ENCODE results near the gene BAHCC1.

Gene BAHCC1

DNA sequence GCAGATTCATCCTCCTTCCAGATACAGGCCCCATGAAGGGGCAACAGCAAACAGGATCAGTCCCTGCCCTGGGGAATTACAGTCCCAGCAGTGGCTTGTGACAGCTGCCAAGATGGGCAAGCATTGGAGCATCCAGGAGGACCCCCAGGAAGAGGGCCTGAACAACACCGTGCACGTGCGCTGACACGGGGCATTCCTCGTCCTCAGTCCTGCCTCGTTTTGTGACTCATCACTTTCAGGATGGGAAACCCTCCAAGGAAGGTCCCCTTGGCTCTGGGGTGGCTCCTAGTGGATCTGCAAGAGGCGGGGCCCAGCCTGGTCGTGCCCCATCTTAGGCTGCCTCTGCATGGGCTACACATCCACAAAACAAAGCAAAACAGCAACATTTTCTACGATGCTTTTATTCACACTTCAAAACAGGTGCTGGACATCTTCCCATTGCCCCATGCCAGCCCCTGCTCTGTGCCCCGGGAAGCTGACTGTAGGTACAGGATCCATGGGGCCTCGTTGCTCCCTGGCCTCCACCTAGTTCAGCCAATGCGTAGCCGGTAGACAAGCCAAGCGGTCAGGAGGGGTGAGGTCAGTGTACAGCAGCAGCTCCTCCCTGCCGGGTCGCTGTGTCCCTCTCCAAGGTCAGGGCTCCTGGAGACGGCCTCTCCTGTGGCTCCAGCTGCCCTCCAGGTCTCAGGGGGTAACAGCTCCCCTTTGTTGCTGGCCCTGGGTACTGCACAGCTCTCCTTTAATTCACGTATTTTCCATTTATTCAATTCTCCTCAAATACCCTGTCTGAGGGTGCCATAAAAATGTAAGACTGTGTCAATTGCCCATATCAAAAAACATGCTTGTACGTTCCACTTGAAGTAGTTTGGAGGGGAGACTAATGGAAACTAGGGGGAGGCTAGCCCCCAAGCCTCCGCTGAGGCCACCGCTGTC lies 85.1 kb downstream of the BAHCC1 start:
- no peak for DNase-seq (ENCODE audit: low spot score)

DNA sequence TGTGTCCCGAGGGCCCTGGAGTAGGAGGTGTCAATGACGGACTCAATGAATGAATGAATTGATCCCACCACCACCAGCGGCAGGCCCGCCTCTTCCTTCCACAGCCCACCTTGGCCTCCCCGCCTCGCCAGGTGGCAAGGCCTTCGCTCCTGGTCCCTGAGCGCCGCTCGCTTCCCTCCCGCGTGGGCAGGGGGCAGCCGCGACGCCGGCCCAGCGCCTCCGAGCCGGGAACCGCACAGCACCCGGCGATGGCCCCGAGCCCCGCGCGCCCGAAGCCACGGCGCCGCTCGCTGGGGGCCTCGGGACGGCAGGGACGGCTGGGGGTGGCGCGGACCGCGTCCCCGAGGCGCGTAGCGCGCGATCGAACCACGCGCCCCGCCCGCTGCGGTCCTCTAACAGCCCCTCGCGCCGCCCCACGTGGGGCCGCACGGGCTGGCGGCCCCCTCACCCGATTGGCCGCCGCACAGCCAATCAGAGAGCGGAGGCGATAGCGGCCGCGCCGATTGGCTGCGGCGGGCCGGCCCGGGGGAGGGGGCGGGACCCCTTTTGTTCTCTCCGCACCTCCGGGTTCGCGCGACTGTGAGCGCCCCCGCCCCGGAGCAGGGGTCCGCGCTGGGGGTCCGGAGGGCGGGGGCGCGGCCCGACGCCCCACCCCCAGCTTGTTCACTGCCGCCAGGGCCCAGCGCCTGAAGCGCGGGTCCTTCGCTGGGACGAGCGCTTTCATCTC lies 86.0 kb downstream of the BAHCC1 start:
- no peak for DNase-seq (ENCODE audit: low spot score)

DNA sequence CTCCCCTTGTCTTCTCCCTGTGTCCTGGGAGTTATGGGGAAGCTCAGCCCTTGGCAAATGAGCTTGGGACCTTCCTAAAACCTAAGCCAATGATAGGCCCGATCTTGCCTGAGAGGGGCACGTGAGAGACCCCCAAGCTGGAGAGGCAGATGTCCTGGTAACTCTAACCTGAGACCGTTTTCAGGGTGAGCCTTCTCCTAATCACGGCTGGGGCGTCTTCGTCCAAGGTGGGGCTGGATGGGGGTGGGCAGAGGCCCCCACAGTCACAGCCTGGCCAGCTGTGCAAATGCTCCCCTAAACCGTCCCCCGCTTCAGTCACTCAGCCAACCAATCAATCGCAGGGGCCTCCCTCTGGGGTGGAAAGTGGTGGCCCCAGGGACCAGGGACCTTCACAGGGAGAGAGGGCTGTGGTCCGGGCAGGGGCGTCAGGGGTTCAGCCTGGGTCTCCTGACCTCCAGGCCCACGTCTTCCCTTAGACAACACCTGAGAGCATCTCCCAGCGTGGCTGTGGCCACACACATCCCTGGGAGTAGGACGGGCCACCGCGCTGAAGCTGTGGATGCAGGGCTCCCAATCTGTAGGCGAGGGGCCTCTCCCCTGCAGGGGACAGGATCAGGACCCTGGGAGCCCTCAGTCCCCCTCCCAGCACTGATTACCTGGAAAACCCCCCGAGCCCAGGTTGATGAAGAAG lies 86.7 kb downstream of the BAHCC1 start:
- DNase-seq (ENCODE audit: low spot score), result no peak

DNA sequence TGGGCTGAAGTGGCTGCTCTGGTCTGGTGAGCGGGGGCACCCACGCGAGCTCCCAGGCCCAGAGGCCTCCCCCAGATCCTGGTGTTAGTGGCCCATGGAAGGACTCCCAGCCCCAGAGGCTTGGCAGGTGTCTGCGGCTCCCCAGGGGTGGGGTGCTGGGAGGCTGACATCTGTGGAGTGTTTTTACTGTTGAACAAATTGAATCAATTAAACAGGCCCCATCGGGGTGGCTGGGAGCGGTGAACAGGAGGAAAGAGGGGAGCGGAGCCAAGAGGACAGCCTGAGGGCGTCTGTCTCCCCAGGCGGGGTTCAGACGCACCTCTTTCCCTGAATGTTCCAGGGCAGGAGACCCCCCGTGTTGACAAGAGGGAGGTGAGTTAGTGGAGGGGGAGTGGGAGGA lies 87.4 kb downstream of the BAHCC1 start:
- no peak for DNase-seq (ENCODE audit: low spot score)

DNA sequence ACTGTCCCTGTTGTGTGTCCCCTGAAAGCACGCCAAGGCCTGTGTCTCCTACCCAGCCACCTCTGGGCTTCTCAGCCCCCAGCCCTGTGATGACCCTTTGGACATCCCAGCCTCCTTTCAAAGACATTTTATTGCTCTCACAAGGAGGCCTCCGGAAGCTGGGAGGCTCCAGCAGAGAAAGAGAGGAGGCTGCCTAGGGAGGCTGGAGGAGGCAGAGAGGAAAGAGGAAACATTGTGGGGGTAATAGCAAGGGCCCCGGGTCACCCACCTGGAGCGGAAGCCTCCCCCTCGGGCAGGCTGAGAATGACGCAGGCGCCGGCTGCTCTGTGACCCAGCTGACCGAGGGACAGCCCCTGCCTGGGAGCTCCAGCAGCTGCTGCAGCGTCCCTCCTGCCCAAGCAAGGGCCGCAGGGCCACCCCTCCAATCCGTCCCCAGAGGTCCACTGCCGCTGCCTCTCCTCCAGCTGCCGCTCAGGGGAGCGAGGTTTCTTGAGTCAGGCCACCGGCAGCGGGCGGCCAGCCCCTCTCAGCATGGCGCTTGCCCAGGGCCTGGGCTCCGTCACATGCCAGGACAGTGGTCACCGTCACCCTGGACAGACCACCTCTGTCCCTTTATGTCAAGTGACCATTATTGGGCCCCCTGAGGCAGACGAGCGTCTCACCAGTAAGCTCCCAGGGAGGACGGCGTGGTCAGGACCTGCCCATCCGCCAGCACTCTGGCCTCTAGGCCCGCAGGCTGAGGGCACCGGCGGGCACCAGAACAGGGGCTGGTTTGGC lies 88.0 kb downstream of the BAHCC1 start:
- DNase-seq (ENCODE audit: low spot score), result no peak

DNA sequence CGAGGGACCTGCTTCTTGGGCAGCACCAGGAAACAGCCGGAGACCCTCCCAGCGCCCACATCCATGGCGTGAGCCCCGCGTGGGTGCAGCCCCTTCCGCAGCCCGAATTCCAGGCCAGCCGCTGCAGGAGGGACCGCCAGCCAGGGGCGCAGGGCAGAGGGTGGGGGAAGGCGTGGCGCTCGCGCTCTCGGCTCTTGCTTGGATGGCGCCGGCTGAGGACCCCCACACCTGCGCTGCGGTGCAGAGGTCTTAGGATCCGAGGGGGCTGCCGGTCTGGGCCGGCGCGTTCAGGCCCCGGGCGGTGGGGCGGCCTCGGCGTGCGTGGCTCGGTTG lies 88.6 kb downstream of the BAHCC1 start:
- no peak for DNase-seq (ENCODE audit: low spot score)

DNA sequence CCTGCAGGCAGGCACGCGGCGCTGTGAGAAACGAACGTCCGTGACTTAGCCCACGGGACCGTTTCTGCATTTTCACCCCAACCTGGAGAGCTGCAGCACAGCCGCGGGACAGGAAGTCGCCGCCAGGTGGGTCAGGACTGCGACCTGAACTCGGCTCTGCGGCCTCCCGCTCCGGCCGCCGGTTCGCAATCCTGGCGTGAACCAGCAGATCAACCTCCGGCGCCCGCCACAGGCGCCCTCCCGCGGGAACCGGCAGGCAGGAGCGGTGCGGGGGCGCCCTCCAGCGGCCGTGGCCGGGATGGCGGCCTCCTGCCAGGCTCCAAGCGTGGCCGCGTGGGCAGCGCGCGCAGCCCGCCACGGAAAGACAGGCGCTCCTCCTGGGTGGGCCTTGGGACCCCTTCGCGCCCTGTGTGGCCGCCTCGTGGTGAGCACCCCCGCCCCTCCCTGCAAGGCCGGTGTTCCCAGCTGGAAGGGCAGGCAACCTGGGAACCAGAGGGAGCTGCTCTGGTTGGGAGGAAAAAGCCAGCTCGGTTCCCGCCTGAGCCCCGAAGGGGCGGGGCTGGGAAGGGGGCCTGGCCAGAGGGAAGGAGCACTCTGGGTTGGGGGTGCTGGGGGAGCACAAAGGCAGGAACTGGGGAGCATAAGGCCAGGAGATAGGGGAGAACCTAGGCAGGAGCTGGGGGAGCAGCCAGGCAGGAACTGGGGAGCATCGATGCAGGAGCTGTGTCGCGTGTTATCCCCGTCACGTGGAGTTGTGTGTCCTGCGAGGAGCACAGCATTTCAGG lies 89.1 kb downstream of the BAHCC1 start:
- DNase-seq (ENCODE audit: low spot score), result peak; percentile 82

DNA sequence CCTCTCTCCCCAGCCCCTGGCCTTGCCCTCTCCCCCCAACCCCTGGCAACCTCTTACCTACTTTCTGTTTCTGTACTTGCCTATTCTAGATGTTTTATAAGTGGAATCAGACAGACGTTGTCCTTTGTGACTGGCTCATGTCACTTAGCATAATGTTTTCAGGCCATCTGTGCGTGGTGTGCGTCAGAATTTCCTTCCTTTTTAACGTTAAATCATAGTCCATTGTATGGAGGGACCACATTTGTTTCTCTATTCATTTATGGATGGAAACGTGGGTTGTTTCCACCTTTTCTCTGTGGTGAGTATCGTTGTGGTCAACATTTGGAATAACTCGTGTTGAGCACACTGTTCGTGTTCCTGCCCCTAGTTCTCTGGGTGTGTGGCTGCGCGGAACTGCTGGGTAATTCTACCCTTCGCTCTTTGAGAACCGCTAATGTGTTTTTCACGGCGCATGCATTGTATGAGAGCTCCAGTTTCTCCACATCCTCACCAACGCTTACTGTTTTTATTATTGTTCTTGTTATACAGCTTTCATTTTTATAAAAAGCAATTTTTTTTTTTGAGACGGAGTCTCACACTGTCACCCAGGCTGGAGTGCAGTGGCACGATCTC lies 91.0 kb downstream of the BAHCC1 start:
- DNase-seq (ENCODE audit: low spot score), result no peak

DNA sequence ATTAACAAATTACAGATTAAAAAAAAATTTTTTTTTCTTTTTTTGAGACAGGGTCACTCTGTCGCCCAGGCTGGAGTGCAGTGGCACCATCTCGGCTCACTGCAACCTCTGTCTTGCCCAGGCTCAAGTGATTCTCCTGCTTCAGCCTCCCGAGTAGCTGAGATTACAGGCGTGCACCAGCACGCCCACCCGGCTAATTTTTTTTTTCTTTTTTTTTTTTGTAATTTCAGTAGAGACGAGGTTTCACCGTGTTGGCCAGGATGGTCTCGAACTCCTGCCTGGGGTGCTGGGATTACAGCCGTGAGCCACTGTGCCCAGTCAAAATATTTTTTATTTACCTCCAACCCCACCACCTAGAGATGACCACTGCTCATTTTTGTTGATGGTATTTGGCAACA lies 91.8 kb downstream of the BAHCC1 start:
- no peak for DNase-seq (ENCODE audit: low spot score)

DNA sequence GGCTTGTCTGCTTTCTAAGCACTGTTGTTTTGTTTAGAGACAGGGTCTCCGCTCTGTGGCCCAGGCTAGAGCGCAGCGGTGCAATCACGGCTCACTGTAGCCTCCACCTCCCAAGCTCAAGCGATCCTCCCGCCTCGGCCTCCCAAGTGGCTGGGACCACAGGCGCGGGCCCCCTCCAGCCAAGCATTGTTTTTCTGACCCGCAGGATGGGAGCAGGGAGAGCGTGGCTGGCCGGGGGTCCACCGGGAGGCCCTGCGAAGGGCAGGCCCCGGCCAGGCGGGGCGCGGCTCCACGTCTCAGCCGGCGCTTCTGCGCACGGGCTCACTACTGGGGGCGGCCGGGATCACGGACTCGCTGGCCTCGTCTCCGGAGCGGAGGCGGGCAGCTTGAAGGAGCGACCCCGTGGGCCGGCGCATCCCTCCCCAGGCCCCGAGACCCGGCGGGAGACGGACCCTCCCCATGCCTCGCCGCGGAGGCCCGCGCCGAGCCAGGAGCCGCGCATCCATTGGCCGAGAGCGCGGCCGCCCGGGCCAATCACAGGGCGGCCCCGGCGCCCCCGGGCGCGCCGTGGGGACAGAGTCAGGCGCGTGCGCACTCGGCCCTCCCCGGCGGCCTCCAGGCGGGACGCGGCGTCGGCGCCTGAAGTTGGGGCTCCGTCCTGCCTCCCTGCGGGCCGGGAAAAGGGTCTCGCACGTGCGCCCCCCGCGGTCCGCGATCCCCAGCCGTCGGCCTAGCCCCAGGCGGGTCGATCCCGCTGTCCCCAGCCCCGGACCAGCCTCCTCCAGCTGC lies 92.4 kb downstream of the BAHCC1 start:
- DNase-seq (ENCODE audit: low spot score), result peak; percentile 50

DNA sequence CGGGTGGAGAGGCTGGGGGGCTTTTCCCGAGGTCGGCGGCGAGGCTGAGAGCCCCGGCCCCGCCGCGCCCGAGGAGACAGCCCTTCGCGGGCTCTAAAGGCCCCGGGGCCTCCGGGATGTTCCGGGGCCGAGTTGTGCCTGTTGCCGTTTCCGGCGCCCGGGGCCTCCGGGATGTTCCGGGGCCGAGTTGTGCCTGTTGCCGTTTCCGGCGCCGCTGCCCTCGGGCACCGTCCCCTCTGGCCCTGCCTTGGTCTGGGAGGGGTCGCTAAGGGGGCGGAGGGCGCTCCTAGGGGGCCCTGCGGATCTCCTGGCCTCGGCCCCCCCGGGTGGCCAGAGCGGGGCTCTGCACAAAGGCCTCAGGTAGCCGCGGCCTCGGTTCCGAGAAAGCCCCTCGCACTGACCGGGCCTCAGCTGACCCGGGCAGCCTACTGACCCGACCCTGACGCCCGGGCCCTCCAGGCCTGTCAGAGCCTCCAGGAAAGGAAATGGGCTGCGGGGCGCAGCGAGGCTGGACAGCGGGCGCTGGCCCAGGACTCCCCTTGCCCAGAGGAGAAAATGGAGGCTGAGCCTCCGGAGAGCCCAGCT lies 93.1 kb downstream of the BAHCC1 start:
- DNase-seq (ENCODE audit: low spot score), result no peak

DNA sequence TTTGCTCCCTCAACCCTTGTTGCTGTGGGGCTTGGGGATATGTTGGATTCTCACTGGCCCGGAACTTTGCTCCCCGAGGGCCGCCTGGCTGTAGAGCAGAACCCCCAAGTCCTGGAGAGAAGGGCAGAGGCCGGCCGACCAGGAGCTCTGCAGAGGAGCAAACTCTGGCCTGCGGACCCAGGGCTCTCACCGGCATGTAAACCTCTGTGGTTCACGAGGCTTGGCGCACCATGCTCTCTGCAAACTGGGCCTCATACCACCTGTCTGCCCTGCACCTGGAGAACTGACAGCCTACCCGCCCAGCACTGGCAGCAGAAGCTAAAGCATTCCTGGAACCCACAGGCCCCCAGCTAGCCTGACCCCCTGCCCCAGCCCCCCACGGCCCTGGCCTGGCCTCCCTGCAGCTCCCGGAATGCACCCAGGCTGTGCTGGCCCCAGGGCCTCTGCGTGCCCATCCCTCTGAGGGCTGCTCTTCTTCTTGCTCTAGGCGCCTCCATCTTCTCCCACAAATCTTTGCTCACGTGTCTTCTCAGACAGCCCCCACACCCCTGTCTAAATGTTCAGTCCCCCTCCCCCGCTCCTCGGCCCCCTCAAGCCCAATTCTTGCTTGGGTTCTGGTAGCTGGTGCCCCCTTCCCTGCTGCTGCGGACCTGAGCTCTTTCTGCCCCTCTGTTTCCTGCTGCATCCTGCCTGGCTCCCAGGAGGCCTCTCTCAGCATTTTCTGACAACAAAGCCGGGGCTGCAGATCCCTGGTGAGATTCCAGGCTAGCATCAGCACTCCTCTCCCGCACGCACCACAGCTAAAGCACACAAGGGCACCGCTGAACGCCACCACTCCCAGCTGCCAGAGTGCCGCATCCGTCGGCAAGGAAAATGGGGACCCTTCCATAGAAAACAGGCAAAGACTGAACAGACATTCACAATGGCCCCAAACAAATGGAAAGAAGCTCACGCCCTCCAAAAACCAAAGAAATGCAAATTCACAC lies 94.0 kb downstream of the BAHCC1 start:
- no peak for DNase-seq (ENCODE audit: low spot score)

DNA sequence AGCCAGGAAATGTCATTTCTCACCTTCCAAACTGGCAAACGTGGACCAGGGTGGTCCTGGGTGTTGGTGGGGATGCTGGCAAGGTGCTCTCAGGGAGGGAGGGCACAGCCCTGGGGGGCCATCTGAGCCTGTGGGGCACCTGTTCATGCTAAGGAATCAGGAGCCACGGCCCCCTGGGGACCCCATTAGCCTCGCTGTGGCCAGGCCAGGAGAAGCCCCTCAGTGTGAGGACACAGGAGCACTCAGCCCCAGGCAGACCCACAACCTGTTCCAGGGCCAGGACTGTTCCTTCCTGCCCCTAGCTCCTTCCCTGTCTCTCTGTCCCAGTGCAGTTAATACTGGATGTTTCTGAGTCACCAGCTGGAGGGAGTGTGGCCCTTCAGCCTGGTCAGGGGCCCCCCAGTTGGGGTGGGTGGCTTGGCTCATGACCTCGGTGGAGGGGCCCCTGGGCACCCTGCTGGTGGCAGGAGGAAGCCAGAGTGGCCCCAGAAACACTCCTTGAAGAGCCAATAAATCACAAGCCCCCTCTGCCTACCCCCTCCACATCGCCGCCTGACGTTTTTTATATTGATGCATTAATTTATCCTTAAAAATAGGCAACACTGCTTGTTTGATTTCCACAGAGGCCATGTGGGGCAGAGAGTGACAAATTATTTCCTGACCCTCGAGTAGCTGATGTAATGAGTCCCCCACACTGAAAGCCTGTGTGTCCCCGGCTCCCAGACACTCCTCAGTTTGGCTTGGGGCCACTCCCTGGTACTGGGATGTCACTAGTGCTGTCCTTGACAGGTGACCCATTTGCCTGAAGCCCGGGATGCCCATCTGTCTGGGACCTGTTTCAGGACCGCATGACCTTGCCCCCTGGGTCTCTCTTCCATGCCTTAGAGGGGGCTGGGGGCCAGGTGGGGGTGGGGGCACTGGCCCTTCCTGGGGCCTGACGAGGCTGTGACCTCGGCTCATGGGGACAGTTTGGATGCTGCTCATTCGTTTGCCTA lies 95.0 kb downstream of the BAHCC1 start:
- DNase-seq (ENCODE audit: low spot score), result no peak

DNA sequence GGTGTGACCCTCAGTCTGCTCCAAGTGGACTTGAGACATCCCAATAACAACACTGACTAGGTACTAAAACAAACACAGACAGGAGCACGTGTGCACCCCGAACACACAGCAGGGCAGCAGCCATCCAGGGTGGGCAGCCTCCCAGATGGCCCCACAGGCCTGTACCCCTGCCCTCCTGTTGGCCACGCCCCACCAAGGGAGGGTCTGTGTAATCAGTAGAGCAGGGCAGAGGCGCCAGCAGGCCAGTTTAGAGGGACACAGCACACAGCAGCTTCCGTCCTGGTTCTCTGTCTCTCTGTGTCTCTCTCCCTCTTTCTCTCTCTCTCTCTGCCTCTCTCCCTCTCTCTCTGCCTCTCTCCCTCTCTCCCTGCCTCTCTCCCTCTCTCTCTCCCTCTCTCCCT lies 95.9 kb downstream of the BAHCC1 start:
- DNase-seq (ENCODE audit: low spot score), result no peak

DNA sequence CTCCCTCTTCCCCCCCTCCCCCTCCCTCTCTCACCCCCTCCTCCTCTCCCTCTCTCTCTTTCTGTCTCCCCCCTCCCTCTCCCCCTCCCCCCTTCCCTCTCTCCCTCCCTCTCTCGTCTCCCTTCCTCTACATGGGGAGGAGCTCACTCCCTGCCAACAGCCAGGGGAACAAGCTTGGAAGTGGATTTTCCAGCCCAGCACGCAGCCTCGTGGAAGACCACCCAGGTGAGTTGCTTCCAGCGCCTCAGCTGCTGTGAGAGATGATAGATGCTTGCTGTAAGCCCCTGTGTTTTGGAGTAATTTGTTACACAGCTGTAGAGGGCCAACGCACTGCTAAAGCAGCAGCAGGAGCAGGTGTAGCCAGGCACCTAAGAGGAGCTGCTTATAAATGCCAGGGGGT lies 96.5 kb downstream of the BAHCC1 start:
- no peak for DNase-seq (ENCODE audit: low spot score)

DNA sequence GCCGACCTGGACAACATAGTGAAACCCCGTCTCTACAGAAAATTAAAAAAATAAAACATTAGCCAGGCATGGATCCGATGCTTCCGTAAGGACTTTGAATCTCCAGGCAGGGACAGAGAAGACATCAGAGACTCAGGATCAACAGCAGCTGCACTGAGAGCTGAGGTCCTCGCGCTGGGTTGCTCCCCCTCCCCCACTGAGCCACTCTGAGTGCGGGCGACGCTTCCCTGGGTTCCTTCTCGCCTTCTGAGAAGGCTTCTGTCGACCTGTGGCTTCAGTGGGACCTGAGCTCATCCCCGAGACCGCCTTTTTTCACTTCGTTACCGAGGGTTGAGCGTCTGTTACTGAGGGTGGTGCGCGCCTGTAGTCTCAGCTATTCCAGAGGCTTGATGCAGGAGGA lies 96.9 kb downstream of the BAHCC1 start:
- no peak for DNase-seq (ENCODE audit: low spot score)

DNA sequence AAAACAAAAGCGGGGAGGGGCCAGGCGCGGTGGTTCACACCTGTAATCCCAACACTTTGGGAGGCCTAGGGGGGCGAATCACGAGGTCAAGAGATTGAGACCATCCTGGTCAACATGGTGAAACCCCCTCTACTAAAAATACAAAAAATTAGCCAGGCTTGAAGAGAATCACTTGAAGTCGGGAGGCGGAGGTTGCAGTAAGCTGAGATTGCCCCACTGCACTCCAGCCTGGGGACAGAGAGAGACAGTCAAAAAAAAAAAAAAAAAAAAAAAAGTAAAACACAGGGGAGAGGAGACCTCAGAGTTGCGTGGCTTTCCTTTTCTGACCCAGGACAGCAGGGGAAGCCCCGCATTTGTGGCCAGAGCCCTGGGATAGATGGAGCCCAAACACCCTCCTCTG lies 97.4 kb downstream of the BAHCC1 start:
- no peak for DNase-seq (ENCODE audit: low spot score)

Data from SW480 (cell line).